D341Med (cell line): ENCODE results near the gene AMH.

Experiments used
- DNase-seq: peaks from one replicate; pipeline ENCODE4 v3.0.0; 2012; ENCODE audit warnings: low spot score

The AMH gene

GRCh38 chr19:2221250-2221831, 27.8 kb upstream of the AMH start:
- no peak for DNase-seq

- DNase-seq: peak; percentile 72
These were observed 27.2 kb upstream of the AMH start for GRCh38 chr19:2221918-2222317.

- no peak for DNase-seq
These were observed 25.7 kb upstream of the AMH start for GRCh38 chr19:2223391-2223790.

GRCh38 chr19:2223959-2224358, 25.2 kb upstream of the AMH start:
- no peak for DNase-seq

GRCh38 chr19:2224754-2225349, 24.3 kb upstream of the AMH start:
- no peak for DNase-seq

- no peak for DNase-seq
These were observed 23.6 kb upstream of the AMH start for GRCh38 chr19:2225415-2226050.

- DNase-seq: no peak
These were observed 22.9 kb upstream of the AMH start for GRCh38 chr19:2226051-2226839.

- no peak for DNase-seq
These were observed 22.2 kb upstream of the AMH start for GRCh38 chr19:2226840-2227360.

GRCh38 chr19:2227415-2228156, 21.5 kb upstream of the AMH start:
- DNase-seq: no peak

- DNase-seq: no peak
These were observed 20.7 kb upstream of the AMH start for GRCh38 chr19:2228157-2229030.

GRCh38 chr19:2229103-2230032, 19.8 kb upstream of the AMH start:
- DNase-seq: no peak

GRCh38 chr19:2230033-2230531, 19.0 kb upstream of the AMH start:
- no peak for DNase-seq

GRCh38 chr19:2230807-2231533, 18.2 kb upstream of the AMH start:
- DNase-seq: no peak

- DNase-seq: no peak
These were observed 17.4 kb upstream of the AMH start for GRCh38 chr19:2231621-2232221.

- DNase-seq: no peak
These were observed 16.6 kb upstream of the AMH start for GRCh38 chr19:2232286-2233151.

- DNase-seq: no peak
These were observed 15.4 kb upstream of the AMH start for GRCh38 chr19:2233601-2234280.

- DNase-seq: no peak
These were observed 14.1 kb upstream of the AMH start for GRCh38 chr19:2234996-2235380.
